ENCODE results near the gene GRM7. TPM values are rescaled to one million over a fixed set of nuclear protein-coding genes. Genes with fewer than 3 reads are reported as not detected.

GRM7 gene
- total RNA-seq, 2 donors from 2014 or later = 0.68 to 3.9 TPM

- Histone ChIP-seq H3K9me3 (no peaks in the 10 kb centered on the region), H3K4me1 (ENCODE audit: control insufficient read depth in 1 of 2, low read depth in 2 of 2) (no peaks in the 10 kb centered on the region), H3K27ac (no peak overlapping the region), H3K4me3 (no peak overlapping the region), H3K27me3 (replicated peaks; ENCODE audit: insufficient read depth) (no peaks in the 10 kb centered on the region), H3K36me3 (no peaks in the 10 kb centered on the region)
- DNase-seq (ENCODE audit: low spot score) (no peak), ATAC-seq (ENCODE audit: insufficient number of reproducible peaks, low FRiP score, low read depth) (no peak)
- TF ChIP-seq, protein P1, sequence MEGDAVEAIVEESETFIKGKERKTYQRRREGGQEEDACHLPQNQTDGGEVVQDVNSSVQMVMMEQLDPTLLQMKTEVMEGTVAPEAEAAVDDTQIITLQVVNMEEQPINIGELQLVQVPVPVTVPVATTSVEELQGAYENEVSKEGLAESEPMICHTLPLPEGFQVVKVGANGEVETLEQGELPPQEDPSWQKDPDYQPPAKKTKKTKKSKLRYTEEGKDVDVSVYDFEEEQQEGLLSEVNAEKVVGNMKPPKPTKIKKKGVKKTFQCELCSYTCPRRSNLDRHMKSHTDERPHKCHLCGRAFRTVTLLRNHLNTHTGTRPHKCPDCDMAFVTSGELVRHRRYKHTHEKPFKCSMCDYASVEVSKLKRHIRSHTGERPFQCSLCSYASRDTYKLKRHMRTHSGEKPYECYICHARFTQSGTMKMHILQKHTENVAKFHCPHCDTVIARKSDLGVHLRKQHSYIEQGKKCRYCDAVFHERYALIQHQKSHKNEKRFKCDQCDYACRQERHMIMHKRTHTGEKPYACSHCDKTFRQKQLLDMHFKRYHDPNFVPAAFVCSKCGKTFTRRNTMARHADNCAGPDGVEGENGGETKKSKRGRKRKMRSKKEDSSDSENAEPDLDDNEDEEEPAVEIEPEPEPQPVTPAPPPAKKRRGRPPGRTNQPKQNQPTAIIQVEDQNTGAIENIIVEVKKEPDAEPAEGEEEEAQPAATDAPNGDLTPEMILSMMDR (IDR thresholded peaks at IDR 0.05) = no peak
These were observed 6.7 kb upstream of the GRM7 start for GRCh38 chr3:6854184-6854583.

- DNase-seq (ENCODE audit: low spot score) = no peak
- Histone ChIP-seq H3K27me3 (replicated peaks; ENCODE audit: insufficient read depth) (no peaks in the 10 kb centered on the region), H3K36me3 (no peaks in the 10 kb centered on the region), H3K27ac (no peak overlapping the region), H3K9me3 (no peaks in the 10 kb centered on the region), H3K4me1 (ENCODE audit: control insufficient read depth in 1 of 2, low read depth in 2 of 2) (peaks cover 7 to 20% of the 10 kb centered on the region in 2 donors), H3K4me3 (no peak overlapping the region)
- TF ChIP-seq, protein P1 (IDR thresholded peaks at IDR 0.05) = no peak
- no peak for ATAC-seq (ENCODE audit: insufficient number of reproducible peaks, low FRiP score, low read depth)
These were observed 3.4 kb upstream of the GRM7 start for GRCh38 chr3:6857510-6857909.

GRCh38 chr3:6860149-6860953, 564 bp upstream of the GRM7 start:
- no peak for ATAC-seq (ENCODE audit: insufficient number of reproducible peaks, low FRiP score, low read depth)
- H3K4me1 ChIP-seq (ENCODE audit: control insufficient read depth in 1 of 2, low read depth in 2 of 2) = peaks cover 7 to 25% of the 10 kb centered on the region in 2 donors
- no peaks in the 10 kb centered on the region for H3K36me3 ChIP-seq
- no peaks in the 10 kb centered on the region for H3K9me3 ChIP-seq
- H3K27ac ChIP-seq = no peak overlapping the region
- DNase-seq (ENCODE audit: low spot score) = no peak
- TF ChIP-seq, protein P1 (IDR thresholded peaks at IDR 0.05) = no peak
- peak overlapping the region; percentile 67 for H3K4me3 ChIP-seq
- H3K27me3 ChIP-seq (replicated peaks; ENCODE audit: insufficient read depth) = no peaks in the 10 kb centered on the region

DNA sequence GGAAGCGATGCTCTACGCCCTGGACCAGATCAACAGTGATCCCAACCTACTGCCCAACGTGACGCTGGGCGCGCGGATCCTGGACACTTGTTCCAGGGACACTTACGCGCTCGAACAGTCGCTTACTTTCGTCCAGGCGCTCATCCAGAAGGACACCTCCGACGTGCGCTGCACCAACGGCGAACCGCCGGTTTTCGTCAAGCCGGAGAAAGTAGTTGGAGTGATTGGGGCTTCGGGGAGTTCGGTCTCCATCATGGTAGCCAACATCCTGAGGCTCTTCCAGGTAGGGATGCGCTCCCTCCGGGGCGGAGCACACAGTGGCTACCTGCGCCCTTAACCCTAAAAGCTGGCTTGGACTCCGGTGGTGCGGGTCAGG, 698 bp downstream of the GRM7 start:
- Histone ChIP-seq H3K9me3 (no peaks in the 10 kb centered on the region), H3K36me3 (no peaks in the 10 kb centered on the region), H3K4me1 (ENCODE audit: control insufficient read depth in 1 of 2, low read depth in 2 of 2) (peaks cover 7 to 25% of the 10 kb centered on the region in 2 donors), H3K27ac (no peak overlapping the region), H3K27me3 (replicated peaks; ENCODE audit: insufficient read depth) (no peaks in the 10 kb centered on the region), H3K4me3 (peak overlapping the region; percentile 67)
- ATAC-seq (ENCODE audit: insufficient number of reproducible peaks, low FRiP score, low read depth) (no peak), DNase-seq (ENCODE audit: low spot score) (no peak)
- TF ChIP-seq, protein P1 (IDR thresholded peaks at IDR 0.05) = no peak

GRCh38 chr3:6862041-6862879, 1.3 kb downstream of the GRM7 start:
- ATAC-seq (ENCODE audit: insufficient number of reproducible peaks, low FRiP score, low read depth) (no peak), DNase-seq (ENCODE audit: low spot score) (no peak)
- TF ChIP-seq, protein P1 (IDR thresholded peaks at IDR 0.05) = no peak
- no peaks in the 10 kb centered on the region for H3K27me3 ChIP-seq (replicated peaks; ENCODE audit: insufficient read depth)
- no peaks in the 10 kb centered on the region for H3K9me3 ChIP-seq
- peak overlapping the region; percentile 67 for H3K4me3 ChIP-seq
- H3K36me3 ChIP-seq = no peaks in the 10 kb centered on the region
- no peak overlapping the region for H3K27ac ChIP-seq
- H3K4me1 ChIP-seq (ENCODE audit: control insufficient read depth in 1 of 2, low read depth in 2 of 2) = peaks cover 7 to 25% of the 10 kb centered on the region in 2 donors

Measured in thoracic aorta (tissue), 2 donors.